ENCODE data around the gene ACOT2.
"Not testable (repeated sequence)": the region's sequence is repeated elsewhere in the genome, so short reads cannot be mapped to it uniquely, and the experiment has no call there.

The ACOT2 gene

GRCh38 chr14:73549097-73549496, 19.9 kb upstream of the ACOT2 start:
- H3K27me3 ChIP-seq (ENCODE audit: control insufficient read depth, insufficient read depth, low read length); H3K4me3 ChIP-seq (ENCODE audit: low read depth, low read length); H3K9ac ChIP-seq (ENCODE audit: low read depth, low read length); H3K9me3 ChIP-seq (ENCODE audit: control insufficient read depth, insufficient read depth, low read length); H3K36me3 ChIP-seq (ENCODE audit: control insufficient read depth, insufficient read depth, low read length); H3K4me1 ChIP-seq (ENCODE audit: control insufficient read depth, insufficient read depth, low read length); H3K27ac ChIP-seq (ENCODE audit: low read depth, low read length): not testable (repeated sequence)

GRCh38 chr14:73549889-73550524, 19.0 kb upstream of the ACOT2 start:
- H3K9me3 ChIP-seq (ENCODE audit: control insufficient read depth, insufficient read depth, low read length); H3K36me3 ChIP-seq (ENCODE audit: control insufficient read depth, insufficient read depth, low read length); H3K4me3 ChIP-seq (ENCODE audit: low read depth, low read length); H3K27me3 ChIP-seq (ENCODE audit: control insufficient read depth, insufficient read depth, low read length); H3K9ac ChIP-seq (ENCODE audit: low read depth, low read length); H3K27ac ChIP-seq (ENCODE audit: low read depth, low read length); H3K4me1 ChIP-seq (ENCODE audit: control insufficient read depth, insufficient read depth, low read length): not testable (repeated sequence)

GRCh38 chr14:73553845-73554244, 15.2 kb upstream of the ACOT2 start:
- Histone ChIP-seq H3K4me3 (ENCODE audit: low read depth, low read length) (no peak overlapping the region), H3K9me3 (ENCODE audit: control insufficient read depth, insufficient read depth, low read length) (no peaks in the 10 kb centered on the region), H3K4me1 (ENCODE audit: control insufficient read depth, insufficient read depth, low read length) (no peaks in the 10 kb centered on the region), H3K36me3 (ENCODE audit: control insufficient read depth, insufficient read depth, low read length) (no peaks in the 10 kb centered on the region), H3K27me3 (ENCODE audit: control insufficient read depth, insufficient read depth, low read length) (no peaks in the 10 kb centered on the region), H3K27ac (ENCODE audit: low read depth, low read length) (no peak overlapping the region), H3K9ac (ENCODE audit: low read depth, low read length) (no peak overlapping the region)

- not testable (repeated sequence) for H3K9me3 ChIP-seq (ENCODE audit: control insufficient read depth, insufficient read depth, low read length); H3K27ac ChIP-seq (ENCODE audit: low read depth, low read length); H3K27me3 ChIP-seq (ENCODE audit: control insufficient read depth, insufficient read depth, low read length); H3K36me3 ChIP-seq (ENCODE audit: control insufficient read depth, insufficient read depth, low read length); H3K4me3 ChIP-seq (ENCODE audit: low read depth, low read length); H3K4me1 ChIP-seq (ENCODE audit: control insufficient read depth, insufficient read depth, low read length); H3K9ac ChIP-seq (ENCODE audit: low read depth, low read length)
These were observed 11.8 kb upstream of the ACOT2 start for GRCh38 chr14:73557201-73557600.

- H3K9ac ChIP-seq (ENCODE audit: low read depth, low read length); H3K4me3 ChIP-seq (ENCODE audit: low read depth, low read length); H3K4me1 ChIP-seq (ENCODE audit: control insufficient read depth, insufficient read depth, low read length); H3K9me3 ChIP-seq (ENCODE audit: control insufficient read depth, insufficient read depth, low read length); H3K27me3 ChIP-seq (ENCODE audit: control insufficient read depth, insufficient read depth, low read length); H3K36me3 ChIP-seq (ENCODE audit: control insufficient read depth, insufficient read depth, low read length); H3K27ac ChIP-seq (ENCODE audit: low read depth, low read length): not testable (repeated sequence)
These were observed 10.8 kb upstream of the ACOT2 start for GRCh38 chr14:73558238-73558637.

GRCh38 chr14:73562256-73562655, 6.8 kb upstream of the ACOT2 start:
- H3K9ac ChIP-seq (ENCODE audit: low read depth, low read length); H3K9me3 ChIP-seq (ENCODE audit: control insufficient read depth, insufficient read depth, low read length); H3K27me3 ChIP-seq (ENCODE audit: control insufficient read depth, insufficient read depth, low read length); H3K27ac ChIP-seq (ENCODE audit: low read depth, low read length); H3K36me3 ChIP-seq (ENCODE audit: control insufficient read depth, insufficient read depth, low read length); H3K4me3 ChIP-seq (ENCODE audit: low read depth, low read length); H3K4me1 ChIP-seq (ENCODE audit: control insufficient read depth, insufficient read depth, low read length): not testable (repeated sequence)

- not testable (repeated sequence) for H3K9me3 ChIP-seq (ENCODE audit: control insufficient read depth, insufficient read depth, low read length); H3K36me3 ChIP-seq (ENCODE audit: control insufficient read depth, insufficient read depth, low read length); H3K27ac ChIP-seq (ENCODE audit: low read depth, low read length); H3K4me3 ChIP-seq (ENCODE audit: low read depth, low read length); H3K4me1 ChIP-seq (ENCODE audit: control insufficient read depth, insufficient read depth, low read length); H3K9ac ChIP-seq (ENCODE audit: low read depth, low read length); H3K27me3 ChIP-seq (ENCODE audit: control insufficient read depth, insufficient read depth, low read length)
These were observed 6.3 kb upstream of the ACOT2 start for GRCh38 chr14:73562696-73563095.

GRCh38 chr14:73566431-73566830, 2.6 kb upstream of the ACOT2 start:
- not testable (repeated sequence) for H3K9ac ChIP-seq (ENCODE audit: low read depth, low read length); H3K9me3 ChIP-seq (ENCODE audit: control insufficient read depth, insufficient read depth, low read length); H3K4me3 ChIP-seq (ENCODE audit: low read depth, low read length); H3K27me3 ChIP-seq (ENCODE audit: control insufficient read depth, insufficient read depth, low read length); H3K36me3 ChIP-seq (ENCODE audit: control insufficient read depth, insufficient read depth, low read length); H3K27ac ChIP-seq (ENCODE audit: low read depth, low read length)
- peaks cover 11% of the 10 kb centered on the region for H3K4me1 ChIP-seq (ENCODE audit: control insufficient read depth, insufficient read depth, low read length)

GRCh38 chr14:73566935-73567334, 2.1 kb upstream of the ACOT2 start:
- not testable (repeated sequence) for H3K27ac ChIP-seq (ENCODE audit: low read depth, low read length); H3K9me3 ChIP-seq (ENCODE audit: control insufficient read depth, insufficient read depth, low read length)
- peaks cover 11% of the 10 kb centered on the region for H3K4me1 ChIP-seq (ENCODE audit: control insufficient read depth, insufficient read depth, low read length)

GRCh38 chr14:73567358-73567757, 1.7 kb upstream of the ACOT2 start:
- H3K27ac ChIP-seq (ENCODE audit: low read depth, low read length) = no peak overlapping the region
- no peak overlapping the region for H3K9ac ChIP-seq (ENCODE audit: low read depth, low read length)

More at GRCh38 chr14:73566935-73567334, 2.1 kb upstream of the ACOT2 start:
- H3K4me3 ChIP-seq (ENCODE audit: low read depth, low read length); H3K27me3 ChIP-seq (ENCODE audit: control insufficient read depth, insufficient read depth, low read length); H3K36me3 ChIP-seq (ENCODE audit: control insufficient read depth, insufficient read depth, low read length); H3K9ac ChIP-seq (ENCODE audit: low read depth, low read length): not testable (repeated sequence)

GRCh38 chr14:73567951-73568885, 795 bp upstream of the ACOT2 start:
- Histone ChIP-seq H3K36me3 (ENCODE audit: control insufficient read depth, insufficient read depth, low read length) (no peaks in the 10 kb centered on the region), H3K27me3 (ENCODE audit: control insufficient read depth, insufficient read depth, low read length) (no peaks in the 10 kb centered on the region), H3K9me3 (ENCODE audit: control insufficient read depth, insufficient read depth, low read length) (no peaks in the 10 kb centered on the region), H3K4me1 (ENCODE audit: control insufficient read depth, insufficient read depth, low read length) (peaks cover 11% of the 10 kb centered on the region), H3K4me3 (ENCODE audit: low read depth, low read length) (peak overlapping the region; percentile 68), H3K27ac (ENCODE audit: low read depth, low read length) (peak overlapping the region; percentile 52), H3K9ac (ENCODE audit: low read depth, low read length) (no peak overlapping the region)

More at GRCh38 chr14:73567358-73567757, 1.7 kb upstream of the ACOT2 start:
- H3K4me1 ChIP-seq (ENCODE audit: control insufficient read depth, insufficient read depth, low read length) = peaks cover 11% of the 10 kb centered on the region
- no peaks in the 10 kb centered on the region for H3K36me3 ChIP-seq (ENCODE audit: control insufficient read depth, insufficient read depth, low read length)
- no peaks in the 10 kb centered on the region for H3K9me3 ChIP-seq (ENCODE audit: control insufficient read depth, insufficient read depth, low read length)
- no peaks in the 10 kb centered on the region for H3K27me3 ChIP-seq (ENCODE audit: control insufficient read depth, insufficient read depth, low read length)
- no peak overlapping the region for H3K4me3 ChIP-seq (ENCODE audit: low read depth, low read length)
